Anterior cingulate cortex (tissue), 58 donors: ENCODE measurements around the gene UBE2E2.
"Not testable (repeated sequence)": the region's sequence is repeated elsewhere in the genome, so short reads cannot be mapped to it uniquely, and the experiment has no call there.

Source experiments
- DNase-seq, 58 donors: peaks; one replicate each; lab custom pipeline; 2025; lab: John Stamatoyannopoulos, UW

Gene UBE2E2

DNA sequence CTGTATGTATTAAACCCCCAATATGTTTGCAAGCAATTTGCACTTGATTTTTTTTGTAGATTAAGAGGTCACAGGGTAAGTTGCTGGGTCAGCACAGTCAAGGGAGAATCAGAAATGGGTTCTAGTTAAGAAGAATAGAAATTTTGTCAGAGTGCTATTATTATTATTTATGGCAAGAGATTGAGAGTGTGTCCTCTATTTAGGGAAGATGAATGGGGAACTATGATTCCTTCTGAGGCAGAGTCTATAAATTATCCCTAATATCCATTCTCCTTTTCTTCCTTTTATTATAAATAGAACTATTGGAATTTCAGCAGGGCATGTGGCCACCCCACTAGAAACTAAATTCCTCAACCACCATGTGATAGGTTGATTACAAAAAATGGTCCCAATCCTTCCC is 392.7 kb downstream of the UBE2E2 start:
- no peak for DNase-seq

DNA sequence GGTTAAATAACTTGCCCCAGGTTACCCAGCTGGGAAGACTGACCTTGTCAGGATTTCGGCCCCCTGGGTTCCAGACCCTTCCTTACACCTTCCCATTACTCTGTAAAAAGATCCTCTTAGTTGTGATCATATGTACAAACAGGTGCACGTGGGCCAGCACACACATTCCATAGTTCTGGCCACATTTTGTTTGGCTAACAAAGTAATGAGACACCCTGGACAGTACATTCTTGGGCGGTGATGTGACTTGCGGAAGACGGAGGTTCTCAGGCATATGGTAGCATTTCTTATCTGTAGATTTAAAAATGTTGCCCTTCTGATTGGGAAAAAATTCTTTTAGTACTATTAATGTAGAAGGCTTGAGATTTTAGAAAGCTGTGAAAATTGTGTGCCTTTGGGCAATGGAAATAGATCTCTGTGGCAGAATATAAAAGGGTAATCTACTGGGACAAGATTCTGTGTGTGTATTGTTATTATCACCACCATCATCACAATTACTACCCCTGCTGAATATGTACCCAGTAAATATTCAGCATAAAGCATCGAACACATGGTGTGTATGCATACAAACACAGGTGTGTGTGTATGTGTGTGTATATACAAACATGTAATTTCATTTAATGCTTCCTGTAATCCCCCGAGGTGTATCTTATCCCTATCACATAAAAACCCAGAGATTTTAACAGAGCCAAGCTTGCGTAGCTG is 397.2 kb downstream of the UBE2E2 start:
- no peak for DNase-seq

GRCh38 chr3:23601091-23601822 is 398.1 kb downstream of the UBE2E2 start:
- DNase-seq: peak in 1 of 58 donors; percentile 6

- no peak for DNase-seq
These were observed 399.8 kb downstream of the UBE2E2 start for GRCh38 chr3:23602971-23603370.

GRCh38 chr3:23607184-23607847 is 404.2 kb downstream of the UBE2E2 start:
- DNase-seq: no peak

GRCh38 chr3:23608650-23609049 is 405.5 kb downstream of the UBE2E2 start:
- no peak for DNase-seq

GRCh38 chr3:23611737-23612295 is 408.7 kb downstream of the UBE2E2 start:
- peak in 54 of 58 donors; percentile 6 to 85 (median 60) for DNase-seq

GRCh38 chr3:23612296-23612891 is 409.3 kb downstream of the UBE2E2 start:
- DNase-seq: peak in 4 of 58 donors; percentile 38 to 60 (median 49)

DNA sequence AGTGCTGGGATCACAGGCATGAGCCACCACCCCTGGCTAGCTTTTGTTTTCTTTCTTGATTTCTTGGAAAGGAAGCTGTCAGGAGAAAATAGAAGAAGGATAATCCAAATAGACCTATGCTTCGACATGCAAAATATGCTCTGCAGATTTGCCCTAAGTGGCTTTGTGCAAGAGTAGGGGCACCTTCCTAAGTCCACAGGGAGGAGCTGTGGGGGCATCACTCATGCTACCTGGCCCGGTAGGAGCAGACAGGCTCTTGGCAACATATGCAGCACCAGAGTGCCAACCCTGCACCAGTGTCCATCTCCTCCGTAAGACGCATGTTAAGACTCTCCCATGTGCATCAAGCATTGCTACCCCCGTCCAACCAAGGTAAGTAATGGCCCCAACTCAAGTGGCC is 411.9 kb downstream of the UBE2E2 start:
- DNase-seq: no peak

DNA sequence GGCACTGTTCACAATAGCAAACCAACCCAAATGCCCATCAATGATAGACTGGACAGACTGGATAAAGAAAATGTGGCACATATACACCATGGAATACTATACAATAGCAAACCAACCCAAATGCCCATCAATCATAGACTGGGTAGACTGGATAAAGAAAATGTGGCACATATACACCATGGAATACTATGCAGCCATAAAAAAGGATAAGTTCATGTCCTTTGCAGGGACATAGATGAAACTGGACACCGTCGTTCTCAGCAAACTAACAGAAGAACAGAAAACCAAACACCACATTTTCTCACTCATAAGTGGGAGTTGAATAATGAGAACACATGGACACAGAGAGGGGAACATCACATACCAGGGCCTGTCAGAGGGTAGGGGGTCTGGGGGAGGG is 415.3 kb downstream of the UBE2E2 start:
- not testable (repeated sequence) for DNase-seq

DNA sequence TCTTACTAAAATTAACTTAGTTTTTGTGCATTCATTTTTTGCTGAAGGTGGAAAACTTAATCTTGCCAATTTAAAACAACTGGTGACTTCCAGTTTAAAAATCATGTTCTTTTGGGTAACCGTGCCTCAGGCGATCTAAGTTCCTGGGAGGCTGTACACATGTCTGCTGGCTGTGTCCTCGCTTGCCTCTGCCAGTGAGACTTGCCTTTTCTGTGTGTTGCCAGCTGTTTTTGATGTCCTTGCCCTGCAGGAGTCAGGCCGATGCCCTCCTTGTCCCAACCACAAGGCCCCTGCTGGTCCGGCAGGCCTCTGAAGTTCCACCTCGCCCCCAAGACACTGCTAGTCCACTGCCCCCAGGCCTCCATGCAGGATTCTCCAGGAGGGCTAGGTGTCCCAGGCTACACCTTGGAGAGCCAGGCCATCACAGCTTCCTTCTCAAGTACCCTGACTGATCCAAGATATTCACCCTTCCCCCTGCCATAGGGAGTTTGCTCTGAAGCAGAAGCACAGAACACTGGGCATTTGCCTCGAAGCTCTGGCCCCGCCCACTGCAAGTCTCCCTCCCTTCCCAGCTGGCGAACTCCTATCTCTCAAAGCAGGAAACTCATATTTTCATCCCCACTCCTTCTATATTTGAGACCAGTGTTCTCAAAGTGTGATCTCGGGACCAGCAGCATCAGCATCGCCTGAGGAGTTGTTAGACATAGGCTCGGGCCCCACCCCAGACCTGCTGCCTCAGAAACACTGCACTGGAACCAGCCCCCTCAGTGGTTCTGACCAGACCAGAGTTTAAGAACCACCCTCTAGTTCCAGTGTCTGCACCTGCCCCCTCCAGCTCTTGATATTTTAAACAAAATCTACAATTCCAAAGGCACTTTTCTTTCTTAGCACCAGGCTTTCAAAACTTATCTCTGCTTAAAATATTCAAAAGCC is 416.8 kb downstream of the UBE2E2 start:
- no peak for DNase-seq

- DNase-seq: no peak
These were observed 417.5 kb downstream of the UBE2E2 start for GRCh38 chr3:23620638-23621015.

GRCh38 chr3:23623844-23624243 is 420.7 kb downstream of the UBE2E2 start:
- DNase-seq: no peak

- no peak for DNase-seq
These were observed 421.2 kb downstream of the UBE2E2 start for GRCh38 chr3:23624305-23624704.

DNA sequence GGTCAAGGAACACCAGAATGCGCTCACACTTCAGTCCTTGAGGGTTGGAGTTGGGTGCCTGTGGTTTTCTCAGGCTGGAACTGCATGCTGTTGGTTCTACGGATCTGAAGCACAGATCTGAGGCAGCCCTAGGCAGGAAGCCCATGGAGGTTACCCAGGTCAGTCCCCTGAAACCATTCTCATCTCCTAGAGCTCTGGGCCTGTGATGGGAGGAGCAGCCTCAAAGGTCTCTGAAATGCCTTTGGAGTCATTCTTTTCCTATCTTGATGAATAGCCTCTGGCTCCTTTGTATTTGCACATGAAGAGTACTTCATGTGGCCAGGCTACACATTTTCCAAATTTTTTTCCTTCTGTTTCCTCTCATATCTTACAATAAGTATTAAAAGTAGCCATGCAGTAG is 423.3 kb downstream of the UBE2E2 start:
- no peak for DNase-seq

DNA sequence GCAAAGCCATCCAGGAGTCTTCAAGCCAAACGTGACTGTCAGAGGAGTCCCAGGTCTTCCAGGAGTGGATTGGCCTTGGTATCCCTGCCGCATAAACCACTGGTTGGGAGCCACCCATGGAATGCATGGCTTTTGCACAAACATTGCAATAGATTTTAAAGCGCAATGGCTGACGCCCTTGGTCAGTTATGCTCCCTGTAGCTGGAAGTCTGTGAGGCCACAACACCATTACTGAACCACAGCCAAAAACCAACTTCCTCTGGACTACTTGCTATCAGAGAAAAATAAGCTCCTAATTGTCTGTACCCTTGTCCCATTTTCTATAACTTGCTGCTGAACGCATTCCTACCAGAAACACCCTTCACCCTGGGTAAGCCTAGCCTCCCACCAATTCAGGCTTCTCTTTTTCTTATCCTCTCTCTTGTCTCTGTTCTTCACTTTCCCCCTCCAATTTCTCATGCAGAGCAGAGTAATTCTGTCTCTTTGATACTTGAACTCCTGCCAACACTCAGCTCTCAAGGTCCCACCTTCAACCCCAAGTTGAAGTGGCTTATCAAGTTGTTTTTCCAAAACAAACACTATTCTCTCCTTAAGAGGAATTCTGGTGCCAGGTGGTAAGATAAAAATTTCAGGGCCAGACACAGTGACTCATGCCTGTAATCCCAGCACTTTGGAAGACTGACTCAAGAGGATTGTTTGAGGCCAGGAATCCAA is 426.2 kb downstream of the UBE2E2 start:
- no peak for DNase-seq

DNA sequence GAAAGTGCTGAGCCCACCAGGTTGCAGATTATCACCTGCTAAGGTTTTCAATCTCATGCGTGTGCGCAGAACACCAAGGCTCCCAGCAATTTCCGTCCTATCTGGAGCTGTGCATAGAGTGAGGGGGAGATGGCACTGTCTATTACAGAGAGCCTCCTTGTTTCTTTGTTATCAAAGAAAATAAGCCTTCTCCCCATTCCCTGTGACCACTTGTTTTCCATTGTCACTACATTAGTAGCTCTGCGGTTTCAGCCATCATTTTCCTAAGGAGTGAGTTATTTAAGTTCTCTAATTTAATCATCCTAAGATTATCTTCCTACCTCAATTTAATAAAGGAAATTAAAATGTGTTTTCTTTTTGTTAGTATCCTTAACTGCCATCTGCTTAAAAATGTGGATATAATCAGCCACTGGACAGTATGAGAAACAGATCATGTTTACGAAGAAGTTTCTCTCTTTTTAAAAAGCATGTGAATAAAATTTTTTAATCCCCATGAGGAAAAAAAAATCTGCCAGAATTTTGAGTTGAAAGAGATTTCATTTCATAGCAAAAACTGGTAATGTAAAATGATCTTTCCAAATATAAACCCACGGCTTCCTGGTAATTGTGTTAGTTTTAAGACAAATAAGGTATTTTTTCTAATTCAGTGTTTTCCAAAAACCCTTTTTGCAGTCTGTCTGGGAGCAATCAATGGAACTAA is 430.3 kb downstream of the UBE2E2 start:
- peak in 2 of 58 donors; percentile 12 to 19 for DNase-seq

DNA sequence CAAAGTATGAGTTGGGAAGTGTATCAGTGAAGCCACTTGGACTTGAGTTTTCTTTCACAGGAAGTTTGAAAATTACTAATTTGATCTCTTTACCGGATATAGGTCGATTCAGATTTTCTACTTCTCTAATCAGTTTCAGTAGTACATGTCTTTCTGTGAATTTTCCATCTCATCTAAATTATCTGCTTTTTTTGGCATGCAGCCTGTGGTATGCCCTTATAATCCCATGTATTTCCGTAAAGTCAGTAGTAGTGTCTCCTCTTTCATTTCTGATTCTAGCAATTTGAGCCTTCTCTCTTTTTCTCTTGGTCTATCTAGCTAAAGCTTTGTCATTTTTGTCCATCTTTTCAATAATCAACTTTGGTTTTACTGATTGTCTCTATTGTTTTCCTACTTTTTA is 434.2 kb downstream of the UBE2E2 start:
- DNase-seq: no peak
